HAP-1 (cell line): ENCODE measurements around the gene SV2C.
"Not testable (repeated sequence)": the region's sequence is repeated elsewhere in the genome, so short reads cannot be mapped to it uniquely, and the experiment has no call there.

Experiments
- DNase-seq, 2 experiments: peaks; one replicate each; pipeline ENCODE4 v3.0.0-alpha.2; 2016 to 2020; ENCODE audit warnings: low spot score in 2 of 2
- H3K27me3 ChIP-seq: fragments of 250-450 bp; sonication (Bioruptor Pico); 2 replicates; pipeline ENCODE4 v1.5.1; 2020; ENCODE audit warnings: low read depth, mild to moderate bottlenecking, moderate library complexity
- H3K36me3 ChIP-seq: fragments of 250-450 bp; sonication (Bioruptor Pico); replicated peaks from 2 replicates; pipeline ENCODE4 v1.5.1; 2020; ENCODE audit warnings: mild to moderate bottlenecking
- H3K4me1 ChIP-seq: fragments of 250-450 bp; sonication (Bioruptor Pico); 2 replicates; pipeline ENCODE4 v1.5.1; 2020; ENCODE audit warnings: mild to moderate bottlenecking
- H3K4me3 ChIP-seq: fragments of 250-450 bp; sonication (Bioruptor Pico); 2 replicates; pipeline ENCODE4 v1.5.1; 2020; ENCODE audit warnings: mild to moderate bottlenecking, moderate library complexity
- H3K9me3 ChIP-seq: fragments of 250-450 bp; sonication (Bioruptor Pico); 2 replicates; pipeline ENCODE4 v1.5.1; 2020; ENCODE audit warnings: mild to moderate bottlenecking, moderate library complexity
- in situ Hi-C: fragments of 300-500 bp; cut with MboI; formaldehyde crosslinking; loops from 3 replicates; pipeline ENCODE4 v1.14.3; 2020; ENCODE audit warnings: low sequenced_read_pairs, inconsistent platforms, mixed read lengths

The SV2C gene

GRCh38 chr5:76303921-76304320 lies 220.7 kb downstream of the SV2C start:
- no peaks in the 10 kb centered on the region for H3K9me3 ChIP-seq
- in situ Hi-C loops = no loop called here
- H3K27me3 ChIP-seq = no peaks in the 10 kb centered on the region; the same call in 1 of the 2 replicates
- no peaks in the 10 kb centered on the region for H3K36me3 ChIP-seq
- no peak for DNase-seq
- no peak overlapping the region for H3K4me3 ChIP-seq
- no peaks in the 10 kb centered on the region for H3K4me1 ChIP-seq

- Histone ChIP-seq H3K4me3 (no peak overlapping the region), H3K4me1 (no peaks in the 10 kb centered on the region), H3K27me3 (no peaks in the 10 kb centered on the region; the same call in 1 of the 2 replicates), H3K36me3 (no peaks in the 10 kb centered on the region), H3K9me3 (no peaks in the 10 kb centered on the region)
- no peak for DNase-seq
- in situ Hi-C loops = no loop called here
Measured at GRCh38 chr5:76305269-76305668, 222.1 kb downstream of the SV2C start.

- no peak overlapping the region for H3K4me3 ChIP-seq
- H3K4me1 ChIP-seq = no peaks in the 10 kb centered on the region
- H3K27me3 ChIP-seq = no peaks in the 10 kb centered on the region; the same call in 1 of the 2 replicates
- H3K36me3 ChIP-seq = no peaks in the 10 kb centered on the region
- peak in 1 of 2 experiments; percentile 6 for DNase-seq
- no peaks in the 10 kb centered on the region for H3K9me3 ChIP-seq
- in situ Hi-C loops = no loop called here
Measured at GRCh38 chr5:76305775-76306174, 222.6 kb downstream of the SV2C start.

- in situ Hi-C loops = no loop called here
- H3K9me3 ChIP-seq = no peaks in the 10 kb centered on the region
- no peaks in the 10 kb centered on the region for H3K27me3 ChIP-seq
- no peaks in the 10 kb centered on the region for H3K36me3 ChIP-seq
- no peaks in the 10 kb centered on the region for H3K4me1 ChIP-seq
- no peak for DNase-seq
- H3K4me3 ChIP-seq = no peak overlapping the region
Measured at GRCh38 chr5:76310208-76310607, 227.0 kb downstream of the SV2C start.

GRCh38 chr5:76312783-76313182 lies 229.6 kb downstream of the SV2C start:
- DNase-seq = no peak
- in situ Hi-C loops = no loop called here
- Histone ChIP-seq H3K9me3 (no peaks in the 10 kb centered on the region), H3K4me1 (no peaks in the 10 kb centered on the region), H3K36me3 (no peaks in the 10 kb centered on the region), H3K4me3 (no peak overlapping the region), H3K27me3 (no peaks in the 10 kb centered on the region)

- H3K4me1 ChIP-seq = no peaks in the 10 kb centered on the region
- no peaks in the 10 kb centered on the region for H3K36me3 ChIP-seq
- in situ Hi-C loops = no loop called here
- DNase-seq = no peak
- no peaks in the 10 kb centered on the region for H3K9me3 ChIP-seq
- H3K4me3 ChIP-seq = no peak overlapping the region
- no peaks in the 10 kb centered on the region for H3K27me3 ChIP-seq
Measured at GRCh38 chr5:76314643-76315042, 231.5 kb downstream of the SV2C start.

- in situ Hi-C loops = no loop called here
- Histone ChIP-seq H3K36me3 (no peaks in the 10 kb centered on the region), H3K4me1 (no peaks in the 10 kb centered on the region), H3K27me3 (no peaks in the 10 kb centered on the region), H3K9me3 (peaks cover 5% of the 10 kb centered on the region; the same call in 1 of the 2 replicates), H3K4me3 (no peak overlapping the region)
- no peak for DNase-seq
Measured at GRCh38 chr5:76319673-76320072, 236.5 kb downstream of the SV2C start.

GRCh38 chr5:76323494-76323893 lies 240.3 kb downstream of the SV2C start:
- H3K36me3 ChIP-seq, H3K27me3 ChIP-seq, H3K4me3 ChIP-seq, in situ Hi-C loops, H3K9me3 ChIP-seq, DNase-seq: not testable (repeated sequence)
- H3K4me1 ChIP-seq = peaks cover 15% of the 10 kb centered on the region

GRCh38 chr5:76325326-76325725 lies 242.1 kb downstream of the SV2C start:
- peaks cover 5% of the 10 kb centered on the region; the same call in 1 of the 2 replicates for H3K9me3 ChIP-seq
- DNase-seq = no peak
- in situ Hi-C loops = no loop called here
- H3K27me3 ChIP-seq = no peaks in the 10 kb centered on the region
- H3K4me3 ChIP-seq = no peak overlapping the region
- peaks cover 15% of the 10 kb centered on the region for H3K4me1 ChIP-seq
- H3K36me3 ChIP-seq = no peaks in the 10 kb centered on the region

GRCh38 chr5:76325876-76326491 lies 242.8 kb downstream of the SV2C start:
- in situ Hi-C loops = no loop called here
- Histone ChIP-seq H3K9me3 (peaks cover 5% of the 10 kb centered on the region; the same call in 1 of the 2 replicates), H3K36me3 (no peaks in the 10 kb centered on the region), H3K4me1 (peaks cover 15% of the 10 kb centered on the region), H3K27me3 (no peaks in the 10 kb centered on the region), H3K4me3 (no peak overlapping the region)
- no peak for DNase-seq

- DNase-seq = peak; percentile 73 to 80
- in situ Hi-C loops = no loop called here
- peaks cover 15% of the 10 kb centered on the region for H3K4me1 ChIP-seq
- H3K9me3 ChIP-seq = peaks cover 5% of the 10 kb centered on the region; the same call in 1 of the 2 replicates
- H3K27me3 ChIP-seq = no peaks in the 10 kb centered on the region
- H3K4me3 ChIP-seq = no peak overlapping the region
- H3K36me3 ChIP-seq = no peaks in the 10 kb centered on the region
Measured at GRCh38 chr5:76326577-76327302, 243.6 kb downstream of the SV2C start.

GRCh38 chr5:76329346-76329745 lies 246.2 kb downstream of the SV2C start:
- Histone ChIP-seq H3K9me3 (no peaks in the 10 kb centered on the region), H3K36me3 (no peaks in the 10 kb centered on the region), H3K4me1 (peaks cover 15% of the 10 kb centered on the region), H3K27me3 (0 out of 2 replicates have a peak, but pooled peaks cover 2% of the 10 kb centered on the region), H3K4me3 (no peak overlapping the region)
- no peak for DNase-seq
- in situ Hi-C loops = no loop called here

GRCh38 chr5:76331126-76331525 lies 247.9 kb downstream of the SV2C start:
- H3K9me3 ChIP-seq = no peaks in the 10 kb centered on the region
- no peak for DNase-seq
- no peak overlapping the region for H3K4me3 ChIP-seq
- H3K27me3 ChIP-seq = 0 out of 2 replicates have a peak, but pooled peaks cover 2% of the 10 kb centered on the region
- H3K36me3 ChIP-seq = no peaks in the 10 kb centered on the region
- in situ Hi-C loops = no loop called here
- peaks cover 11% of the 10 kb centered on the region for H3K4me1 ChIP-seq

GRCh38 chr5:76332102-76332501 lies 248.9 kb downstream of the SV2C start:
- no peak for DNase-seq
- no peaks in the 10 kb centered on the region for H3K9me3 ChIP-seq
- H3K36me3 ChIP-seq = no peaks in the 10 kb centered on the region
- in situ Hi-C loops = no loop called here
- no peak overlapping the region for H3K4me3 ChIP-seq
- peaks cover 3% of the 10 kb centered on the region for H3K4me1 ChIP-seq
- H3K27me3 ChIP-seq = 0 out of 2 replicates have a peak, but pooled peaks cover 2% of the 10 kb centered on the region
